ENCODE measurements around the gene C2CD4A.
"Not testable (repeated sequence)": the region's sequence is repeated elsewhere in the genome, so short reads cannot be mapped to it uniquely, and the experiment has no call there.

Gene C2CD4A, protein sequence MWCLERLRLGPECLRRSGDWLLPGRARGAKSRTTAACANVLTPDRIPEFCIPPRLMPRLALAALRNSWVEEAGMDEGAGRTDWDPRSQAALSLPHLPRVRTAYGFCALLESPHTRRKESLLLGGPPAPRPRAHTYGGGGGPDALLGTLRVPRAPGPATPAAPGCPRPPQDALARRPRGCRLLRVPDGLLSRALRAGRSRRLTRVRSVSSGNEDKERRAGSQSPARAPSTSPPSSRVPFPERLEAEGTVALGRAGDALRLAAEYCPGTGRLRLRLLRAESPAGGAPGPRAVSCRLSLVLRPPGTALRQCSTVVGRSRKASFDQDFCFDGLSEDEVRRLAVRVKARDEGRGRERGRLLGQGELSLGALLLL

DNA sequence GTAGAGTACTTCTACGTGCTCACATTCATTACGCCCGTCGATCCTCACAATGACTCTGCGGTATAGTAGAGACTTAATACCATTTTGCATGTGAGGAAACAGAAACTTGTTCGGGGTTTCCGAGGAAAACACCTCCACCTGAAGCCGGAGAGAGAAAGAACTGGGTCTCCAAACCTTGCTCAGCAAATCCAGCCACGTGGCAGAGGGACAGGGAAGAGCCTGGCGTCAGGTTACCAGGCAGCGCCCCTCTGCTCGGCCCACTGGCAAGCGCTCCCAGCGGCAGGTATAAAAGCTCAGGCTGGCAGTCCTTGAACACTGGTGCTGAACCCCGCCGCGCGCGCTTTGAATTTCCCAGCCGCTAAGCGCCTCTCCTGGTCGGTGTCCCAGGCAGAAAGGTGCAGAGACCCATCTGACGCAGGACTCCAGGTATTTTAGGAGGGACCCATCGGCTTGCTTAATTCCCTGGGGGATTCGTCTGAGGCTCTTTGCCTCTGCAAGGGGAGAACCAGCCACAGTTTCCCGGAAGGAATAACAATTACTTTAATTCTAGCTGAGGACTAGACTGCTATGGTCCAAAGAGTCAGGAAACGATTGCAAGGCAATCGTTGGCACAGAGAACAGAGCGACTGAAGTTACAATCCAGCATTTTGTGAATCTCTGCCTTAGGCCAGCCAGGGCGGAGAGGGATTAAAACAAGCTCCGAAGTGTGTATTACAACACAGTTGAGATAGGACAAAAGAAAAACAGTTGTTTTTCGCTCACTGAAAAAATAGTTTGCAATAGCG is at the start of gene C2CD4A:
C2CD4A (plus strand) TSS at position 315 of the 785 bp plus-strand sequence. CDS start 637 bp downstream, outside the sequence.
- peak; percentile 20 for DNase-seq (ENCODE audit: low spot score)

DNA sequence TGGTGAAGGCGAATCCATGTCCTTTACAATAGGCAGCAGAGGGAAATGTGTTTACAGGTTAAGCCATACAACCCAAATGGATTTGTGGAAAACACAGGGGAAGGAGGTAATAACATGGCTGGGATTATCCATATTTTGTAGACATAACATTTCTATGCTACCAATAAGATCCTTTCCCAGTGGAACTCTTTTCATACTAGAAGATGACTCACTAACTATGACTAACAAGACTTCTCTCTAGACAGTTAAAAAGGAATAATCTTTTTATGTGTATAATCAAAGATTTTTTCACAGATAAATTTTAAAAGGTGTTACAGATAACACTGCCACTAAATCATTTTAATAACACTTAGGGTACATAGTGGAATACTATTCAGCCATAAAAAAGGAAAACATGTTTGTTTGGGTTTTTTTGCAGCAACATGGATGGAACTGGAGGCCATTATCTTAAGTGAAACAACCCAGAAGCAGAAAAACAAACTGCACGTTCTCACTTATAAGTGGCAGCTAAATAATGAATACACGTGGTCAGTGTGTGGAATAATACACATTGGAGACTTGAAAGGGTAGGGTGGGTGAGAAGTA is 46.1 kb upstream of the C2CD4A start:
- peak; percentile 48 for DNase-seq (ENCODE audit: low spot score)

DNA sequence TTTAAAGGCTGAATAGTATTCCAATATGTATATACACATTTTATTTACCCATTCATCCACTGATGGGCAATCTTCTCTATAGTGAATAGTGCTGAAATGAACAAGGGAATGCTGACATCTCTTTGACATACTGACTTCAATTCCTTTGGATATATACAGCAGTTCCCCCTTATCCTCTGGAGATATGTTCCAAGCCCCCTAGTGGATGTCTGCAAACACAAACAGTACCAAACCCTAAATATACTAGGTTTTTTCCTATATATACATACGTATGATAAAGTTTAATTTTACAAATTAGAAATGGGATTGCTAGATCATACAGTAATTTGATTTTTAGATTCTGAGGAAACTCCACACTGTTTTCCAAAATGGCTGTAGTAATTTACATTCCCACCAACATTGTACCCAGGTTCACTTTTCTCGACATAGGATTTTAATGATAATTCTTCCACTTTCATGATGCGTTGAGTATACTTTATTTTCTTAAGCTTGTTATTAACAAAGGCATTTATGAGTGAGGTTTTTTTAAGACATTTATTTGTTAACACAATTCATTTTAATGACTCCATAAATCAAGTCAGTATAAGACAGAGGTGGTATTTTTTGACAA is 44.7 kb upstream of the C2CD4A start:
- DNase-seq (ENCODE audit: low spot score) = peak; percentile 20

DNA sequence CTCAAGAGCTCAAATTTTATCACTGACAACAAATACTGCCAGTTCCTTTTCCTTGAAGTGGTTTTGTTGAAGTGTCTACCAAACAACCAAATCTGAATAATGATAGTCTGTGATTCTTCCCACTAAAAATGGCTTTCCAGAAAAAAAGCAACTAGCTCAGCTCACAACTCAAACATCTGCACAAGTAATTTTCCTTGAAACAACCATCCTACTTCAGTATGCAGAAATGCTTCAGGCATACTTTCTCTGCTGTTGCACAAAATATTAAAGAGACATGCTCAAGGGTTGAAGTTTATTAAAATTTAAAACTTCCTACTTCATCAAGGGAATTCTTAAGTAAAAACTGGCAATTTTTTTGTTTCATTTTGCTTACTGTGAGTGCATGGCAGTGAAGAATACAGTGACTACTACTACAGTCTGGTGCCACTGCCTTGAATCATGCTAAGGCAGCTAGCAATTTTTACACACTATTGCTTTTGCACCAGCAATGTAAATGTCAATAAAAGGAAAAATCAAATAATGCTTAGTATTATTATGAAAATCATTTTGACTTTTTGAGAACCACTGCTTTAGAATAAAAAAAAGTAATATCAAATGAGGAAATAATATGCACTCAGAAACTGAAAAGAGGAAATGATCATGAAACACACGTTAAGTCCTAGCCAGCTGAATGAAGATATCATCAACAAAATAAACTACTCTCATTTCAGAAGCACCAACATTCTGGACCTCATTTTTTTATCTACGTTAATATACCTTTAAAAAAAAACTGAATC is 40.1 kb upstream of the C2CD4A start:
- no peak for DNase-seq (ENCODE audit: low spot score)

DNA sequence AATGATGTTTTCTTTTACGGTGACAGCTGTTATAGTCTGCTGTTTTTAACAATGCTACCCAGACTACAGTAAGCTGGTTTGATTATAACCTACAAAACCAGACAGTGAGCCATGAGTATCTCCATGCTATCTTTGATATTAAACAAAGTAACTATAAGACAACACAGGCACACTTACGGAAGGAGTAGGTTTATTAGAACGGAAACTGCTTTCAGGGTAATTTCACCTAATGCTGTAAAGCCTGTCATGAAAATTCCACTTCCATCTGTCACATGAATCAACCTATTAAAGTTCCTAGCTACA is 39.6 kb upstream of the C2CD4A start:
- DNase-seq (ENCODE audit: low spot score) = no peak

DNA sequence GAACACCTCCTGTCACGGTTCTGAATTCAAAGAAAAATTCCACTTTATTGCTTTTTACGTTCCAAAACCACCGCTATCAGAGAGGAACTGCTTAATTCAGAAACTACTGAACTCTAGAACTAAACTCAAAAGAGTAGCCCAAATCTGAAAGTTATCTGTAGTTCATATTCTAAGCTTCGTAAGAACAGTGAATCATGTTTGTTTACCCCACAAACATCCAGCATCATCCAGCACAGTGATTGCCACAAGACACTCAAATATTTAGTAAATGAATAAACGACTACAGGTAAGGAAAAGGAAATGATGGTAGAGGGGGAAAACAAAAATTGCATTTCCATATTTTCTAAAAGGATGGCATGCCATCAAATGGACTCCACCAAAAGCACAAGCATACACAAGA is 38.9 kb upstream of the C2CD4A start:
- no peak for DNase-seq (ENCODE audit: low spot score)

DNA sequence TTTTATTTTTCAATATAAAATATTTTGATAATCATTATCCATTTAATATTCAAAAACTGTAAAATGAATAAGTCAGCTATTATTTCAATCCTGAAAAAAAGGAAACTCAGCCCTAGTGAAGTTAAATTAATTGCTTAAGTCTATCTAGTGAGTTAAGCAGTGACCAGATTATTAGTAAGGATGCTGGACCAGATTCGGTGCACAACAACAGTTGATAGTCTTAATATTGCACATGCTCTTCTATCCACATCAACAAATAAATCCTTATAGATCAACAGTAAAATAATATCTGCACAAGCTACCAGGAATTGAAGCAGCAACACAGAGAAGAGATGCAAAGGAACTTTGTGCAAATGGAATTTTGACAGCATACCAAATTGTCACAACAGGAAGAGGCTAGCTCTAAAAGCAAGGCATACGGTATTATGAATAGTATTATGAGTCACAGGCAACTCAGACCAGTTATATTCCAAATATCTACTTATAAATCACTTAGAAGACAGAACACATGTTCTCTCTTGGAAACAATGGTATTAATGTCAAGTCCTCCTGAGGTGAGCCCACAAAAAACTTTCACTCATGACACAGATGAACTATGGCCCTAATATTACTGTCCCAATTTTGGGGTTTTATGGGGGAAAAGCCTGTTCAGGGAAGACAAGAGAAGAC is 31.4 kb upstream of the C2CD4A start:
- peak; percentile 91 for DNase-seq (ENCODE audit: low spot score)

DNA sequence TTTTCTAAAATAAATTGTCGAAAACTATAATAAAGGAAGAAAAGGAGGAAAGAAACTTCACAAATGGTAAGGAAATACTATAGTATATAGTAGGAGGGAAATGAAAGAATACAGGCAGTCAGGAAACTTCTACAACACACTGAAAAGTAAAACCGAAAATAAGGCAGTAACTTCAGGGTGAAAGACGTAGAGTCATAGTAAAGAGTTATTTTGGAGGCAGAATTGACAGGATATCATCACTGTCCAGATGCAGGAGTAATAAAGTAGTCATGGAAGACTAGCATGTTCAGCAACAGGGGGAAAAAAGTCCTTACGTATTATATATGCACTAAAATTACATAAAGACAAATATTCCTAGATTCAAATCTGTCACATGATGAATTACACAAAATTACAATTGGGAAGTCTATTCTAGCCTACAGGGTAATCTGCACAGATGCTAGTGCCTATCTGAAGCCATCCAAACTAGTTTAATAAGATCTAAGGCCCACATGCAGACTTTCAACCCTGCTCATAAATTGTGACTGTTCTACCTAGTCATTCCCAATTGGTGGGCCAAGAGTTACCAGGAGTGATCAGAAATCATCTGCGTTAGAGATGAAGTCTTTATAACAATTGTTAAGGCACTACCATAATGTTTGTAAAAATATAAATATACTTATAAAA is 20.6 kb upstream of the C2CD4A start:
- DNase-seq (ENCODE audit: low spot score) = no peak

DNA sequence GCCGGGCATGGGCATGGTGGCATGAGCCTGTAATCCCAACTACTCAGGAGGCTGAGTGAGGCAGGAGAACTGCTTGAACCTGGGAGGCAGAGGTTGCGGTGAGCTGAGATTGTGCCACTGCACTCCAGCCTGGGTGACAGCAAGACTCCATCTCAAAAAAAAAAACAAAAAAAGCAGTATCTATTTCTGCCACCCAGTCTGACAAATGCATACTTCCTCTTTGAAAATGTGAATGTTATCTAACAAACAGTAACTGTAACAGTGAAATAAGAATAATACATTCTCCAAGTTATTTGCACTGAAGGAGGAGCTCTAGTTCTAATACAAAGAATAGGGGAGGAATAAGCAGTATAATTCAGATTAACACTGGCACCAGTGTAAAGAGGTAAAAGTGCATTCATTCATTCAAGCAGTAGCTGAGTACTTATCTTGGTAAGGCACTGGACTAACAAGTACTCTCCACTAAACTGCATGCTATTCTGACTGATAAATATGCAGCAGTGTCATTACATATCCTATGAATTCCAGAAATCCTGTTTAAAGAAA is 19.4 kb upstream of the C2CD4A start:
- no peak for DNase-seq (ENCODE audit: low spot score)

DNA sequence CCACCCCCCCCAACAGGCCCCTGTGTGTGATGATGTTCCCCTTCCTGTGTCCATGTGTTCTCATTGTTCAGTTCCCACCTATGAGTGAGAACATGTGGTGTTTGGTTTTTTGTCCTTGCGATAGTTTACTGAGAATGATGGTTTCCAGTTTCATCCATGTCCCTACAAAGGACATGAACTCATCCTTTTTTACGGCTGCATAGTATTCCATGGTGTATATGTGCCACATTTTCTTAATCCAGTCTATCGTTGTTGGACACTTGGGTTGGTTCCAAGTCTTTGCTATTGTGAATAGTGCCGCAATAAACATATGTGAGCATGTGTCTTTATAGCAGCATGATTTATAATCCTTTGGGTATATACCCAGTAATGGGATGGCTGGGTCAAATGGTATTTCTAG is 18.5 kb upstream of the C2CD4A start:
- DNase-seq (ENCODE audit: low spot score) = not testable (repeated sequence)

DNA sequence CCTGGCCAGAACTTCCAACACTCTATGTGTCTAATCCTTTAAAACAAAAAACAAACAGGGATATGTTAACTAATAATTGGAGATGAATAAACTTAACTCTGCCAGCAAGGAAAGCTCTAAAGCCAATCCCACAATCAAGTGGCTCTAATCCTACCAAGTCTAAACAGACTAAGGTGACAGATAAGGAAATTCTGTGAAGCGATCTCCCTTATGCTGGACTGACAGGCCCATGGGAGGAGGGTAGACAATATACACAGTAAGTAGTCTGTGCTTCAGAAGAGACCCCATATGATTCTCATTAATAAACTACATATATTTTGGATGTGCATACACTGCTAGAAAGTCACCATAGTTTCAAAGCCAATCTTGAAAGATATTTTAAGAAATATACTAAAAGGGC is 16.7 kb upstream of the C2CD4A start:
- no peak for DNase-seq (ENCODE audit: low spot score)

DNA sequence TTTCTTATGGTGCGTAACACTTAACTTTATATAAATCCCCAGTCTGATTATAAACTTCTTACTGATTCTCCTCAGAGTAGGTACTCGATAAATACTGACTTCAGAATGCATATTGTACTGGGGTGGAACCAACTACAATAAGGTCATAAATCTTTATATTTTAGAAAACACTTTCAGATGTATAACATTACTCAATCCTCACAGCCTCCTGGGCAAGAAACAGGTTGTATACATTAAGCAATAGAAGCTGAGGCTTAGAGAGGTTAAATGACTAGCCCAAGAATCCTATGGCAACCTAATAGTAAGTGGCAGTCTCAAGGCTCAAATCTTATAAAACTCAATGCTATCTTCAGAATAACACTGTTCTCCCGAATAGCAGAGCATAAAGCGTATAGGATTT is 15.6 kb upstream of the C2CD4A start:
- DNase-seq (ENCODE audit: low spot score) = no peak

DNA sequence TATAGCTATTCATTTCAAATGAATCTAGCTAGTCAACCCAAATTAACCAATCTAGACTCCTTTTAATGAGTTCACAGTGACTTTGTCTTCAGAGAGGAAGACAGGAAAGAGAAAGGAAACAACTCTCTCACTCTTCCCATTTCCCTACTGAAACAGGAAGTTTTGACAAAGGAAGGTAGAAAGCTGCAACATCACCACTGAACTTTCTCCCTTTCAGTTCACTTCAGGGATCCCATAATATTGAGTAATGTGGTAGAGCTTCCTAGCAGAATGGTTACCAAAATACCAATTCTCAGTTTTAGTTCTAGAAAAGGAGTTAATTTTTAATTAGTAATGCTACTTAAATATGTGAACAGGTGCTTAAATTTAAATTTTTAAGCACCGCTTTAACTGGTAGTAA is 14.1 kb upstream of the C2CD4A start:
- DNase-seq (ENCODE audit: low spot score) = no peak

DNA sequence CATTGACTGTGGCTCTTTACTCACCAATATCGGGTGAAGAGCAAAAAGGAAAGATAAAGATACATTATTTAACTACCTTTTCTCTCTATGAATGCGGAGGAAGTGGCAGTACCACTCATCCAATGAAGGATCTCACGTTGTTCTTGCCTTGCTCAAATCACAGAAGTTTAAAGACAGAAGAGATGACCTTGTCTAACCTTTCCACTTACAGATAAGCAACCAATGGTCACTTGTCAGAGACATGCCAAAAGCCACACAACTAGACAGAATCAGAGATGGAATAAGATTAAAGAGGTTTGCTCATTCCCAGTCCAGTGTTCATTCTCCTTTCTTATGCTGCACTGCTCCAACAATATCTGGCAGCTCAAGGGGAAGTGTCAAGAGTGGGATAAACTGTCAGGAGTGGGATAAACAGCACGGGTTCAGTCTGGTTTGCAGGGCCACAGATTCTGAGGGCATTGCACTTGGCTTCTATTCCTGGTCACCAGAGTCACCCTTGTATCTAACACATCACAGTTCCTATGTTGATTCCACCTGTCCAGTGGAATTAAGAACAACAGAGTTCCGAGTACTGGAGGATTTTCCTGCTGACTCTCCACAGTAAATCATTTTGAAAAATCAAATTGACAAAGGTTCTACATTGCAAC is 13.2 kb upstream of the C2CD4A start:
- DNase-seq (ENCODE audit: low spot score) = no peak

DNA sequence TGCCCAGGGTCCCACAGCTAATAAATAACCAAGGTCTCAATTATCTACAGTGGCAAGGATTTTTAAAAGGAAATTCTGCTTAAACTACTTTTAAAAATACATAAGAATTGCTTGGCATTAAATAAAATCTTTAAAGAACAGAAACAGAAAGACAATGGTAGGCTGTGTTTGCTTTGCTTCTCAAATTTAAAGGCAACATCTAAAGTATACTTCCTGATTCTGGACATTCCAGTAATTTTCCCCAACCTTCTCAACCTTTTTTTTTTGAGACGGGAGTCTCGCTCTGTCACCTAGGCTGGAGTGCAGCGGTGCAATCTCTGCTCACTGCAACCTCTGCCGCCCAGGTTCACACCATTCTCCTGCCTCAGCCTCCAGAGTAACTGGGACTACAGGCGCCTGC is 11.8 kb upstream of the C2CD4A start:
- DNase-seq (ENCODE audit: low spot score) = no peak

DNA sequence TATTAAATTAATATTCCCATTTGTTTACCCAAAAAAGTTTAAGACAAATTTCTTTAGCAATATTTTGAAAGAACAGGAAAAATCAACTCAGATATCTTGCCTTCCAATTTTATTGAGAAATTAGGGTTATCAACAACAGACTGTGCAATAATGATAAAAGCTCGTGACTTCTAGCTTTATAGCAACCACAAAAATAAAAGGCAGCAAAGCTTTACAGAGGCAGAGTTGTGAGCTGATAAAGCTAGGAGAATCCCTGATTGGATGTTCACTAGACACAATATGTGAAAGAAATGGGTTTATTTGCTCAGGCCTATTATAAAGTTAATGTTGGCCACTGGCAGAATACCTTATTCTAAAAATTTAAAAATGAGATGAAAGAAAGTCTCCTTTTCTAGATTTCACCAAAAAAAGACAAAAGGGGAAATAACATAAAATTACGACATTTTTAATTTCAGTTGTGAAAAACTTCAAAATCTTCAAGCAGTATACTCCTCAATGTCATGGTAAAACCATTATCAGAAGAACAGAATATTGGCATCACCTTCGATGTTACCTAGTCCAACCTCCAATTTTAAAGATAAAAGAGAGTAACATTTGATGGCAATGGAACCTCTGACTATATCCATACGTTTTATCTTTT is 9.3 kb upstream of the C2CD4A start:
- DNase-seq (ENCODE audit: low spot score) = no peak

DNA sequence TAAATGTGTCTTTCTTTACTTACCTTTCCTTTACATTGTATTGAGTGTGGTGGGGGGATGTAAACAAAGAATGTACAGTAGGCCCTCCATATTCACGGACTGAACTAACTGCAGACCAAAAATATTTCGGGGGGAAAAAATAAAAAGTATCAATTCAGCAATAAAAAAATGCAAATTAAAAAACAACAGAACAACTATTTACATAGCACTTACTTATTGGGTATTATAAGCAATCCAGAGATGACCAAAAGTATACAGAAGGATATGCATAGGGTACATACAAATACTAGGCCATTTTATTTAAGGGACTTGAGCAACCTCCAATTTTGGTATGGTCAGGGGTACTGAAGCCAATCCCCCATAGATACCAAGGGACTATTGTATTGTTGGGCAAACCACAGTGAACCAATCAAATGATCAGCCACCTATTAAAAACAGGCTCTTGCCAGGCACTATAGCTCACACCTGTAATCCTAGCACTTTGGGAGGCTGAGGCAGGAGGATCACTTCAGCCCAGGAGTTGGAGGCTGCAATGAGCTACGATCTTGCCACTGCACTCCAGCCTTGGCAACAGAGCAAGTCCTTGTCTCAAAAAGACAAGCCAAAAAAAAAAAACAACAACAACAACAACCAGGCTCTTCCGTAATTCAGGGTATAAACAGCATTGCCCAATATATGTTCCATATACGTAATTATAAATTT is 8.3 kb upstream of the C2CD4A start:
- no peak for DNase-seq (ENCODE audit: low spot score)

DNA sequence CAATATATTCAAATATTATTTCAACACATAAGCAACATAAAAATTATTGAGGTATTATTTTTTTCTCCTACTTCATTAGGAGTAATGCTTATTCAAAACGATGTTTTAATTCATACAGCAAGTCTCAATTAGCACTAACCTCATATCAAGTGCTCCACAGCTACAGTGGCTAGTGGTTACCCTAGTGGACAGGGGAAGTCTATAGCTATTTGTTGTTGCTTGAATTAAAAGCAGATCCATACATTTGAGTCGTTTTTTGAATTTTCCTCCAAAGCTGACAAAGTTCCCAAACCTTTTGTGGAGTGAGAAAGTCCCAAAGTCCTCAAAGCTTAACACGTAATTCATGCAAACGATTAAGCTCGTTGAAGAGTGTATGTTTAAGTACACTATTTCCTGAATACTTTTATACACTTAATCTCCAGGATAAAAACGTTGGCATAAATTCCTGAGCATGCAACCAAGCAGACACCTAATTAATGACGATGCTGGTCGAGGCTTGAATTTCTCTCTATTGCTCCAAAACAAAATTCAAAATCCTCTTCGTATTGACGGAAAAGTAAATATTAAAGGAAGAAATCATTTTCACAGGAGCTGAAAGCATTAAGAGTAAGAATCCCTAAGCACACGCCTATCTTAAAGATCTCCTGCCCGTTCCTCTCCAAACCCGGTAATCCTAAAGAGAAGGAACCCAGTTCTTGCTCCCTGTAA is 7.5 kb upstream of the C2CD4A start:
- peak; percentile 58 for DNase-seq (ENCODE audit: low spot score)

DNA sequence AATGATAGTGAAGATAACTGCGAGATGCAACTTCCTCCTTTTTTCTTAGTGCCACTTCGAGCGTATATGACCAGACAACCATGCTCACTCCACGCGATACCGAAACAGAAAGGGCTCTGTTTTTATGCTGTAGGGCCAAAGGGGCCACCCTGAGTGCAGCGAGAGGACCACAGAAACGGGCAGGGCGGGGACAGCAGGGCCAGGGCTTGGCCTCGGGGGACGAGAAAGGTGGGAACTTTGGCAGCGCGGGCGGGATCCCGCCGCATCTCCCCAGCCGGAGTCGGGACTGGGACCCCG is 7.0 kb upstream of the C2CD4A start:
- DNase-seq (ENCODE audit: low spot score) = peak; percentile 65

All from RKO (cell line).